Stimulated activated CD4-positive, alpha-beta T cell treated with anti-CD3 and anti-CD28 coated beads, Interleukin-1b, Interleukin-23, amount 100 ng/mL, for 24 hours (primary cell): ENCODE data around the gene SF3B3.
"Not testable (repeated sequence)": the region's sequence is repeated elsewhere in the genome, so short reads cannot be mapped to it uniquely, and the experiment has no call there.

ENCODE experiments used
- DNase-seq, 4 experiments: peaks; one replicate each; pipeline ENCODE4 v3.0.0-alpha.2; 2020; ENCODE audit warnings: low read depth in 4 of 4, low spot score in 1 of 4

SF3B3 gene

DNA sequence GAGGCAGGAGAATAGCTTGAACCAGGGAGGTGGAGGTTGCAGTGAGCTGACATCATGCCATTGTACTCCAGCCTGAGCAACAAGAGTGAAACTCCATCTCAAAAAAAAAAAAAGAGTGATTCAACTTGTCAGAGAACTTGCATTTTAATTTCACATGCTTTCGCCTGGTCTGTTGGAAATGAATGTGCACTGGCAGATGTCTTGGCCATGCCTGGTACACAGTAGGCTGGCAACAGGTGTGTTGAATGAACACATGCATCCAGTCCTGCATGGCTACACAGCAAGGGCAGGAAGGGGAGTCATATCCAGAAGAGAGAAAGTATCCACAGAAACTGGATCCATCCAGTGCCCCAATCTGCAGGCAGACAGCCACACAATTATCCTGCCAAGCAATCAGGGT lies 11.8 kb upstream of the SF3B3 start:
- DNase-seq: no peak

DNA sequence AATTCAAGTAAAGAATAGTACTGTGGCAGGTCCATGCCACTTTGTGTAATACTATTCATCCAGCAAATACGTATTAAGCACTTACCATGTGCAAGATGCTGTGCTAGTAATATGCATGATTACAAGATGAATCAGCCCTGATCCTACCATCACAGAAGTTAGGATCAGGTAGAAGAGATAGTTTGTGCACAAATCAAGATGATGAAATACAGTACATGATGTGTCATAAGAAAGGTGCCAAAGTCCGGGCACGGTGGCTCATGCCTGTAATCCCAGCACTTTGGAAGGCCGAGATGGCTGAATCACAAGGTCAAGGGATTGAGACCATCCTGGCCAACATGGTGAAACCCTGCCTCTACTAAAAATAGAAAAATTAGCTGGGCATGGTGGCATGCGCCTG lies 11.2 kb upstream of the SF3B3 start:
- no peak for DNase-seq

DNA sequence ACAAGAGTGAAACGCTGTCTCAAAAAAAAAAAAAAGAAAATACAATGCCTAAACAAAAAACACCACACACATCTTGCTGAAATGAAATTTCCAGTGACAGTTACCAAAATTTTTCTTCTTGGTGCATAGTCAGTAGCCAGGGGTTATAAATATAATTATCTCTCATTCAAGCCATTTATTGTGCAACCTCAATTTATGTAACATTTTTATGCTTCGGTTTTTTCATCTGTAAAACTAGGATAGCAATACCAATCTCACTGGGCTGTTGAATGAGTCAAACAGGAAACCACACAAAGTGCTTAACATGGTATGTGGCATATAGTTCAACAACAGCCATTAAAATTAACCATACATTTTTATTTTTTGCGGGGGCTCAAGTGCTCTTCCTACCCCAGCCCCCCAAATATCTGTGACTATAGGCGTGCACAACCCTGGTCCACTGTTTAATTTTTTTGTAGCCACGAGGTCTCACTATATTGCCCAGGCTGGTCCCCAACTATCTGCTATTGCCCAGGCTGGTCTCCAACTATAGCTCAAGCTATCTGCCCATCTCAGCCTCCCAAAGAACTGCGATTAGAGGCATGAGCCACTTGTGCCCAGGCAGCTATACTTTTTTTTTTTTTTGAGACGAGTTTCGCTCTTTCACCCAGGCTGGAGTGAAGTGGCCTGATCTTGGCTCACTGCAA lies 2.9 kb upstream of the SF3B3 start:
- DNase-seq: no peak

DNA sequence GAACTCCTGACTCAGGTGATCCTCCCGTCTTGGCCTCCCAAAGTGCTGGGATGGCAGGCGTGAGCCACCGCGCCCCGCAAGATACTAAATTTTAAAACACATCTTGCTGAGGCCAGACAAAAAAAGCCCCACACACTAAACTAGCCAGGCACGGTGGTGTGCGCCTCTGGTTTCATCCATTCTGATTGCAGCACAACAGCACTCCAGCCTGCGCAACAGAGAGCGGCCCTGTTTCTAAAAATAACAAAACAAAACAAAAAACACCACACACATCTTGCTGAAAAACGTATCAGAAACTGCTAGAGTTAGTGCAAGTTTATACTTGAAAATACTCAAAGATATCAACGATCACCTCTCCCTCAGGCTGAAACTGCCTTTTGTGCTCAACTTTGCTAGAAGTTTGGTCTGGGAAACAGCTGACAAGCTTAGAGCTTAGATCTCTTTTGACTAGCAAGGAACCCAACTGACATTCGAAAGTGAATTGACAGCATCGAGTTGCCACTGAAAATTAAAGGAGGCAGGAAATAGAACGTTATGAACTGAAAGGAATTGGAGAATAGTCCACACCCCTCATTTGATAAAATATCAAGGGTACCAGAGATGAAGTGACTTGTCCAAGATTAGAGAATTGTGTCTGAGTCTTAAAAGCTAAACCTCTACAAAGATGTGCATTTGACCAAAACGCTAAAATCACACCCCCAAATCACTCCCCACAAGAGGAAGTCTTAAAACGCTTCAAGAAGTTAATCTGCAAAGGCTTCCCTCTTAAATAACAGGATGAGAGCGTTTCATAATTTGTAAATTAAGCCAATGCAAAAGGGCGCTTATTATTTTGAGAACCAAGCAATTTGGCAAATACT lies 1.2 kb upstream of the SF3B3 start:
- no peak for DNase-seq

DNA sequence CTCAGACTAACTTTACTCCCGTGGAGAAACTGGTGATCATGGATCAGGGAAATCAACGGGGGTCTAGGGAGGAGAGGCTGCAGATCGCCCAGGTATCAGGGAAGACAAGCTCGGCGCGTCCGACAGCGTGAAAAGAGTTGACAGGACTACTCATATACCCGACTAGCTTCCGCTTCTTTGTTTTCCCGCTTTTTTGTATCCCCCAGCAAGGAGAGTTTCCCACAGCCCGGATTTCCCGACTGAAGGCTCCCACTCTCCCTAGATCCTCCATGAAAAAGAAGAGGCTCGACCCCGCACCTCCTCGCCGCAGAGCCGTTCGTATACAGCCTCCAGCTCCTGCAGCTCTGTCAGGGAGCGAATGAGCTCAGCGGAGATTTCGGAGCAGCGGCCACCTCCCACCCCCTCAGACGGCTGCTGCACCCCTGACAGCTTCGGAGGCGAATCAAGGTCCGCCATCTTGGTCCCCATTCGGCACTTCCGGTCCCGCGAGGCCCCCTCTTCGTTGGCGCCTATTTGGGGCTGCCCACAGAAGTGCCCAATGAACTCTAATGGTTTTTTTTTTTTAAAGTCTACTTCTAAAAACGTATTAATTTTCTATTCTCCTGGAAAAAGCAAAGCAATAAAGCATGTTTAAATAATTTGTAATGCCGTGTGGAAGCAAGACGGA lies 407 bp upstream of the SF3B3 start, which contains the start of gene COG4:
TSS of gene COG4 (minus strand) at position 479 of the 667 bp plus-strand sequence. CDS start at position 468, 11 bp downstream.
- DNase-seq: peak; percentile 63 to 87 (median 79)

DNA sequence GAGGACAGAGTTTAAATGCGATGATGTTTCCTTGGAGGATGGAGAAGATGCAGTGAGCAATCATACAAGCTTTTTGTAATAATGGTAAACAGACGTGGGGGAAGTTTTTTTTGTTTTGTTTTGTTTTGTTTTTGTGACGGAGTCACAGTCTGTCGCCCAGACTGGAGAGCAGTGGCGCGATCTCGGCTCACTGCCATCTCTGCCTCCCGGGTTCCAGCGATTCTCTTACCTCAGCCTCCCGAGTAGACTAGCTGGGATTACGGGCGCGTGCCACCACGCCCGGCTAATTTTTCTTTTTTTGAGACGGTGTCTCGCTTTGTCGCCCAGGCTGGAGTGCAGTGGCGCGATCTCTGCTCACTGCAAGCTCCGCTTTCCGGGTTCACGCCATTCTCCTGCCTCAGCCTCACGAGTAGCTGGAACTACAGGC lies 796 bp downstream of the SF3B3 start:
- DNase-seq: peak in 1 of 4 experiments; percentile 7

DNA sequence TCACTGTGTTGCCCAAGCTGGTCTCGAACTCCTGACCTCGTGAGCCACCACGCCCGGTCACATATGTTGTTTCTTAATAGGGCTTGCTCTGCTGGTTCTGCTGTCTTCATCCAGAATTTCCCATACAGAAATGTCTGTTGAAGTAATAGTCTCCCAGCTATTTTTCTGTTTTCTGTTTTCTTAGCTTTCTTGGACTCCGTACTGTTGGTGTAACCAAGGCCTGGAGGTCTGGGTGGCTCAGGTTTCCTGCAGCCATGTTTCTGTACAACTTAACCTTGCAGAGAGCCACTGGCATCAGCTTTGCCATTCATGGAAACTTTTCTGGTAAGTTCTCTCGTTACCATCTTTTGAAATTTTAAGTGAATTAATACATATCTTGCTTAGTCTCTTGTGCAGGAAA lies 2.8 kb downstream of the SF3B3 start:
- DNase-seq: no peak

DNA sequence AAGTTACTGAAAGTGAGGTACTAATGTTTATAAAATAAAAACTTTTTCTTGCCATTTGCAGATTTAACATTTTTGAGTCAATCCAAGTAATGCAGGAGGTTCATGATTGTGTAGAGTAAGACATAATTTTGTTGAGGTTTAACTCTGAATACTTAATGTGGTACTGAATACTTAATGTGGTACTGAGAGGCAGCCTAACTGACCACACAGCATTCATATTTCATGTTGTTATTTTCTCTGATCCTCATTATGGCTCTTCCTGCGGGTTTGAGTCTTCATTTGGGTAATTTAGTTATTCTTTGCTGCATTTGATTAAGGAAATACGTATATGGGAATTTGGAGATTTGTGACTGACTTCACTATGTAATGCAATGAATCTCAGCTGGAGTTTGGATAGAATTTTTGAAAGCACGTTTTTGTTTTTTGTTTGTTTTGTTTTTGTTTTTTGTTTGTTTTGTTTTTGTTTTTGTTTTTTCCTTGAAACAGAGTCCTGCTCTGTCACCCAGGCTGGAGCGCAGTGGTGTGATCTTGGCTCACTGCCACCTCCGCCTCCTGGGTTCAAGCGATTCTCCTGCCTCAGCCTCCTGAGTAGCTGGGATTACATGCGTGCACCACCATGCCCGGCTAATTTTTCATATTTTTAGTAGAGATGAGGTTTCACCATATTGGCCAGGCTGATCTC lies 3.8 kb downstream of the SF3B3 start:
- DNase-seq: no peak

DNA sequence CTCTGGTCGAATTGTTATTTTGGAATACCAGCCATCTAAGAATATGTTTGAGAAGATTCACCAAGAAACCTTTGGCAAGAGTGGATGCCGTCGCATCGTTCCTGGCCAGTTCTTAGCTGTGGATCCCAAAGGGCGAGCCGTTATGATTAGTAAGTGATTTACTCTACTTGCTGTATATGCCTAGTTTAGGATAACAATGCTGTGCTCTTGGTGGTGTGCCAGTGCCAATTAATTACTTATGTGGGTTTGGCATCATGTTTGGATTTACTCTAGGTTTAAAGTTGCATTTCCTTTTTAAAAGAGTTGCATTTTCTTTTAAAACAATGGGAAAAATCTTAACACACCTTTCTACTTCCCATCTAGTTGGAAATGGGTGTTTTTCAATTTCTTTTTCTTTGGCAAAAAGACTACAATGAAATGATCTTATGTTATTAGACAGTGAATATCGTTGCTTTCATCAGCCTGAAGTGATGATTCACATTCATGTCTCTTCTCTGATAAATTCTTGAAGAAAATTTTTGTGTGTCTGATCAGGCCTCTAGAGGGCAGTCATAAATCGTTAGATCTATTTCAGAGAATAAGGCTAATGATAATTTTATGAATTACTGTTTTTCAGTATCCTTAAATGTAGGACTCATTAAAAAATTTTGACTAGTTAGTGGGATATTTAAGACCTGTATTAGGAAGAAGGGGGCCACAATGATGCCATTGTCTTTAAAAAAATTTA lies 5.6 kb downstream of the SF3B3 start:
- DNase-seq: no peak

DNA sequence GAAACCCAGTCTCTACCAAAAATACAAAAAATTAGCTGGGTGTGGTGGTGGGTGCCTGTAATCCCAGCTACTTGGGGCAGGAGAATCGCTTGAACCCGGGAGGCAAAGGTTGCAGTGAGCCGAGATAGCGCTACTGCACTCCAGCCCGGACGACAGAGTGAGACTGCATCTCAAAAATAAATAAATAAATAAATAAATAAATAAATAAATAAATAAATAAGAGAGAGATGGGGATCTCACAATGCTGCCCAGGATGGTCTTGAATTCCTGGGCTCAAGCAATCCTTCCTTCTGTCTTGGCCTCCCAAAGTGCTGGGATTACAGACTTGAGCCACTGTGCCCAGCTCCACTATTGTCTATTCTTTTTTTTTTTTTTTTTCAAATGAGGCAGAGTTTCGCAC lies 6.3 kb downstream of the SF3B3 start:
- DNase-seq: not testable (repeated sequence)

DNA sequence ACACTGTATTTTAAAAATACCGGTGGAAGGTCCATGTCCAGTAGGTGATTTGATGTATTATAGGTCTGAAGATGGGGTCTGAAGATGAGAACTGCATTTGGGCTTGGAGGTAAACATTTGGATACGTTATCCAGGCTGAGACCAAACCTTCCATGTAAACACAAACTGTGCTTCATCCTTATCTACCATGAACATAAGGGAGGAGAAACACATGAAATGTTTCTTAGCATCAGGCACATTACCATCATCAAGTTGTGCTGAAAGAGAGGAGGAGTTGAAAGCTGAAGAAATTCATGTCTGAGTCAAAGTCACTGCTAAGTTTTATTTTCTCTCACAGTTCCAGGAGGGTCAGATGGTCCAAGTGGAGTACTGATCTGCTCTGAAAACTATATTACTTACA lies 11.4 kb downstream of the SF3B3 start:
- no peak for DNase-seq

DNA sequence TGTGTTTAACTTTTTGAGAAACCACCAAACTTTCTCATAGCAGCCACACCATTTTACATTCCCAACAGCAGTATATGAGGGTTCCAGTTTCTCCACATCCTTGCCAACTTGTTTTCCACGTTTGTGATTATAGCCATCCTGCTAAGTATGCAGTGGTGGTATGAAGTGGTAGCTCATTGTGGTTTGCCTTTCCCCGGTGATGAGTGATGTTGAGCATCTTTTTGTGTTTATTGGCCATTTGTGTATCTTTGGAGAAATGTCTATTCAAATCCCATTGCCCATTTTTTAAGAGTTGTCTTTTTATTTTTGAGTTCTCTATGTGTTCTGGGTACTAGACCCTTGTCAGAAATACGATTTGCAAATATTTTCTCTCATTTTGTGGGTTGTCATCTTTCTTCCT lies 17.4 kb downstream of the SF3B3 start:
- no peak for DNase-seq

DNA sequence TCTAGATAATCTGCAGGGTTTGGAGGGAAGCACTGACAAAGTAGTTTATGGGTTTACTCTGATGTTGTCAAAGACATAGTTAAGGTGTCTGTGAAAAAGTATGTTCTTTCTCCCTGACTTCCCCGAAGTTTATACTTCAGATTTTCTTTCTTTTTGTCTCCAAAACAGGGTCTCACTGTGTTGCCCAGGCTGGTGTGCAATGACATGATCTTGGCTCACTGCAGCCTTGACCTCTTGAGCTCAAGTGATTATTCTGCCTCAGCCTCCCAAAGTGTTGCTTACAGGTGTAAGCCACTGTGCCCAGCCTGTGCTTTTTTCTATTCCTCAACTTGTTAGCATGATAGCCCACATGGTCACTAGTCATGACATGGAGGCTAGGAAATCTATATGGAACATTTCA lies 20.9 kb downstream of the SF3B3 start:
- no peak for DNase-seq

DNA sequence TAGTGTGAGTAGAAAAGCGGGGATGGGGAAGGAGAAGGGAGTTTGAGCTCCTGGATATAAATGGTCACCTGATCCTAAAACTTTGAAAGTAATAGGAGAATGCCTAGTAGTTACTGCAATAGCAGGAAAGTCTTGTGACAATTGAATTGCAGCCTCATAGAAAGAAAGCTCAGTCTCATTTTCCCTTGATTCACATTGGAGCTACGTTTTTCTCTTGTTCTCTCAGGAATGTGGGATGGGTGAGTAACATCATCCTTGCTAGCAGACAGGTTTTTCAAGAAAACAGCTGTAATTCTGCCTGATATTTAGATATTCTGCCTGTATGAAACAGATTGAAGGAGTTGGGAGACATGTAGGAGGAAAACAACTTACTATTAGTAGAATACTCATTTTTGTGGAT lies 25.3 kb downstream of the SF3B3 start:
- no peak for DNase-seq

DNA sequence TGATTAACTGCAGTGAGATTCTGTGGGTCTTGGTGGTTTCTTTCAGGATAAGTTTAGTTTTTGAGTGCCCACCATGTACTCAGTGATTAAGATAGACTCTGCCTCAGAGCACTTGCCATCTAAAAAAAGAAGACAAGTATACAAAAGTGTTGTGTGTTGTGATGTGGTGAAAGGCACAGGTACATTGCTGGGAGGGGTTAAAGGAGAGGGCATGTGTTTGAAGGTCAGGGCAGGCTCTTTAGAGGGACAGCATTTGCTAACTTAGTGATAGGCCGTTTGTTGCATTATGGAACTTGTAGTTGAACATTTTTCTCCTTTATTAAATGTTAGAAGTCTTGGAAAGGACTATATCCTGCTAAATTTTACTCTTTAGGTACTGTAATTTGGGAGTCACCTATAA lies 26.5 kb downstream of the SF3B3 start:
- DNase-seq: no peak

DNA sequence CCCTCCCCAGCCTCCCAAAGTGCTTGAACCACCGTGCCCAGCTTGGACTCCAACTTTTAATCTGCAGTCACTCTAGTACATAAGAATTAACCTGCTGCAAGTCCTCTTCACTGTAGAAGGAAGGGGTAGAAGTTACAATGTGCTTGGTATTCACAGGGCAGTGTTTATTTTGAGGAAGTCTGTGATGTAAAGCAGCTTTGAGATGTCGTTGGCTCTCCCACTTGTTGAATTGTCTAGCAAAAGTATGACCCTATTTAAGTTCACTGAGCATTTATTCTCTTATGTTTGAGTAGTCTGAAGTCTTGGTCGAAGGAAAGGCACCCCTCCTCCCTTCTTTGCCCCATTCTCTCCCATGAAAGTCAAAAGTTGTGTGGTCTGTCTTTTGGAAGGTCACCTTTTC lies 28.2 kb downstream of the SF3B3 start:
- DNase-seq: no peak

DNA sequence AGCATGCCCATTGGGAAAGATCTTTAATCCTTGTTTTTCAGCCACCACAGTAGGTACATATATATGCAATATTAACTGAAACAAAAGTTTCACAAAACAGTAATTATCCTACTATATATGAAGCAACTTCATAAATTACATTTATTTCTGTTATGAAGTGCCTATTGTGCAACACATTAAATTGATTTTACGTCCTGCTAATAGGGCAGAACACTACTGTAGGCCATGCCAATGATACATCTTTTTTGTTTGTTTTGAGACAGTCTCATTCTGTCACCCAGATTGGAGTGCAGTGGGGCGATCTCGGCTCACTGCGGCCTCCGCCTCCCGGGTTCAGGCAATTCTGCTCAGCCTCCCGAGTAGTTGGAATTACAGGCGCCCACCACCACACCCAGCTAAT lies 29.1 kb downstream of the SF3B3 start:
- no peak for DNase-seq

DNA sequence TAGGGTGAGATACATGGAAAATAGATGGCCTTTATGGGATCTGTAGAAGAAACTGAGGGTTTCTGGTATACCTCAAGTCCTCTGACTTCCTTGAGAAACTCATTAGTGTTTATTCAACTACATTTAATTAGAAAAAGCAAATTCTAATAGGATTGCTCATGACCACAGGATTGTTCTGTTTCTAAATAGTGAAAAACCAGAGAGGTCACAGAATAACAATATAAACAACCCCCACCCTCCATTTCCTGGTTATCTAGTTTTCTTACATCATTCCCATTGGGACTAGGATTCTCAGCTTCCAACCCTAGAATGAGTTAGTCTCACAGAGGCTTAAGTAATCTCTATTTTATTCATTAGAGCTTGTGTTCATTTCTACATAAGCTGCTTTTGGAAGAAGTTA lies 30.0 kb downstream of the SF3B3 start:
- no peak for DNase-seq

DNA sequence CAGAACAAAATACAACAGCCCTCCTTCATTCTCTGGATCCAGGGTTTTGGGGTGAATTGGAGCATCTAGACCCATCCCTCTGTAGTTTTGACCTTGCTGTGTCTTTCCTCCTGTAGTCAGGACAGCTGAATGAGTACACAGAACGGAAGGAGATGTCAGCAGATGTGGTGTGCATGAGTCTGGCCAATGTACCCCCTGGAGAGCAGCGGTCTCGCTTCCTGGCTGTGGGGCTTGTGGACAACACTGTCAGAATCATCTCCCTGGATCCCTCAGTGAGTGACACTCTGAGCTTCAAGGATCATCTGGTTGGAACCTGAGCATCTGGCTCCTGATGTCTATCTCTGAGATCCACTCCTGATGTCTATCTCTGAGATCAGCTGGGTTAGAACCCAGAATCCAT lies 32.4 kb downstream of the SF3B3 start:
- no peak for DNase-seq

DNA sequence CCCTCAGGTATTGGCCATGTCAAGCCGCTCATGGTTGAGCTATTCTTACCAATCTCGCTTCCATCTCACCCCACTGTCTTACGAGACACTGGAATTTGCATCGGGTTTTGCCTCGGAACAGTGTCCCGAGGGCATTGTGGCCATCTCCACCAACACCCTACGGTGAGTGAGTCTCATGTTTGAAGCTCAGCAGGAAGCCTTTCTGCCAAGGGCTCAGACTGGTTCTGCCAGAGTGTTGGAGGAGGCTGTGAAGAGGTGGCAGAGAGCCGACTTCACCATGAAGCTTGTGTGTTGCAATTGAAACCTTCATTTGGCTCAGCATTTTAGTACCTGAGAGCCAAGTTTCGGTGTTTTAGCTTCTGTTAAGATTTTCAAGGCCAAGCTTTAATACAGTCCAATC lies 38.0 kb downstream of the SF3B3 start:
- DNase-seq: no peak

DNA sequence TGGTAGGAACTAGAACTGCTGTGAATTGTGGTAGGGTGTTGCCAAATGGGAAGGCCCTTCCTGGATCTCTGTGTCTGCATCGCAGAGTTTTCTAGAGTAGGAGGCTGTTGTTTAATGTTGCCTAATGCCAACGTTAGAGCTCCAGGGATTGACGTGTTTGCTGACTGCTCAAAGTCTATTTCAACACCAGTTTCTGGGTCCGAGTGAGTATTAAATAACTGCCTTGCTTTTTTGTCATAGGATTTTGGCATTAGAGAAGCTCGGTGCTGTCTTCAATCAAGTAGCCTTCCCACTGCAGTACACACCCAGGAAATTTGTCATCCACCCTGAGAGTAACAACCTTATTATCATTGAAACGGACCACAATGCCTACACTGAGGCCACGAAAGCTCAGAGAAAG lies 40.0 kb downstream of the SF3B3 start:
- no peak for DNase-seq
